A549 (cell line): Measurements from ENCODE around the gene FDPS. TPM values are rescaled to one million over a fixed set of nuclear protein-coding genes. Genes with fewer than 3 reads are reported as not detected.
"Not testable (repeated sequence)": the region's sequence is repeated elsewhere in the genome, so short reads cannot be mapped to it uniquely, and the experiment has no call there.

ENCODE experiments used
- ATAC-seq, 2 experiments: fragments of 200-7000 bp in 1 of 2; fragments of >200 bp in 1 of 2; cut with Nextera tagmentation in 1 of 2; cut with Tn5 transposase in 1 of 2; 3 replicates each; pipeline versions ENCODE4 v1.8.0 to v1.9.1; 2018 to 2020; ENCODE audit warnings: mild to moderate bottlenecking in 1 of 2, moderate library complexity in 1 of 2
- CTCF ChIA-PET: fragments of 300-600 bp; sonication (Branson Sonifier 250); formaldehyde crosslinking; extraction: SDS; loops from one replicate; lab custom pipeline; 2021; ENCODE audit warnings: antibody characterized with exemption, inconsistent platforms; lab: Yijun Ruan, JAX
- POLR2A ChIA-PET: fragments of 350-600 bp; formaldehyde crosslinking; extraction: SDS; loops from one replicate; lab custom pipeline; 2021; ENCODE audit warnings: antibody characterized with exemption, inconsistent platforms; lab: Yijun Ruan, JAX
- DNase-seq, 2 experiments: peaks; one replicate each; pipeline versions ENCODE4 v3.0.0 to v3.0.0-alpha.2; 2011 to 2016; ENCODE audit warnings: low read depth in 1 of 2, low spot score in 1 of 2
- FAIRE-seq: peaks from 2 replicates; lab custom pipeline; 2011; peaks lifted over from hg19 to GRCh38; lab: Jason Lieb, UNC
- H3K27ac ChIP-seq, 2 experiments: fragments of >200 bp; sonication (Bioruptor Twin); formaldehyde crosslinking; 3 replicates each; pipeline ENCODE4 v1.5.1; 2016 to 2017
- H3K4me1 ChIP-seq: fragments of >200 bp; sonication (Bioruptor Twin); formaldehyde crosslinking; 3 replicates; pipeline ENCODE4 v1.6.1; 2016
- H3K4me2 ChIP-seq: fragments of >200 bp; sonication (Bioruptor Twin); formaldehyde crosslinking; 3 replicates; pipeline ENCODE4 v1.6.1; 2016
- H3K4me3 ChIP-seq: fragments of >200 bp; sonication (Bioruptor Twin); formaldehyde crosslinking; 3 replicates; pipeline ENCODE4 v1.5.1; 2016
- H3K9me3 ChIP-seq: fragments of >200 bp; sonication (Bioruptor Twin); formaldehyde crosslinking; 3 replicates; pipeline ENCODE4 v1.6.1; 2016
- BCL3 ChIP-seq: fragments of >200 bp; sonication (Bioruptor Twin); formaldehyde crosslinking; IDR thresholded peaks from 3 replicates; pipeline ENCODE4 v1.6.1; 2016
- BHLHE40 ChIP-seq: IDR thresholded peaks from 2 replicates; pipeline ENCODE4 v1.6.1; 2012; ENCODE audit warnings: low read depth, low read length, inconsistent platforms
- CBX2 ChIP-seq: fragments of 200-600 bp; sonication (generic); IDR thresholded peaks from 2 replicates; pipeline ENCODE4 v1.6.1; 2016; ENCODE audit warnings: low read depth, mild to moderate bottlenecking, borderline replicate concordance
- CBX8 ChIP-seq: fragments of 200-600 bp; sonication (generic); IDR thresholded peaks from 2 replicates; pipeline ENCODE4 v1.6.1; 2016
- CHD2 ChIP-seq: fragments of 150-350 bp; IDR thresholded peaks from 2 replicates; pipeline ENCODE4 v1.6.1; 2014; ENCODE audit warnings: low read length; ENCODE audit not compliant: partially characterized antibody
- CHD4 ChIP-seq: fragments of 200-600 bp; sonication (generic); IDR thresholded peaks from 2 replicates; pipeline ENCODE4 v1.6.1; 2016; ENCODE audit warnings: antibody characterized with exemption, mild to moderate bottlenecking, borderline replicate concordance
- ELK1 ChIP-seq: fragments of 150-350 bp; IDR thresholded peaks from 2 replicates; pipeline ENCODE4 v1.6.1; 2014; ENCODE audit warnings: low read depth, mild to moderate bottlenecking, low read length
- EP300 ChIP-seq, 2 experiments: fragments of >200 bp; sonication (Bioruptor Twin); formaldehyde crosslinking; IDR thresholded peaks; 2 replicates in 1 of 2; 3 replicates in 1 of 2; pipeline ENCODE4 v1.6.1; 2016 to 2017
- ESRRA ChIP-seq: fragments of 150-350 bp; IDR thresholded peaks from 2 replicates; pipeline ENCODE4 v1.6.1; 2014; ENCODE audit warnings: mild to moderate bottlenecking, low read length, borderline replicate concordance
- HES2 ChIP-seq: fragments of >200 bp; sonication (Bioruptor Twin); formaldehyde crosslinking; IDR thresholded peaks from 2 replicates; pipeline ENCODE4 v1.6.1; 2016
- MAFK ChIP-seq: fragments of 450-650 bp; IDR thresholded peaks from 2 replicates; pipeline ENCODE4 v1.6.1; 2014; ENCODE audit not compliant: partially characterized antibody
- MYC ChIP-seq: IDR thresholded peaks from 2 replicates; pipeline ENCODE4 v1.6.1; 2012; ENCODE audit warnings: mild to moderate bottlenecking, inconsistent platforms, low read length, improper control_type of control experiment, borderline replicate concordance
- NR3C1 ChIP-seq: fragments of >200 bp; sonication (Bioruptor Twin); formaldehyde crosslinking; IDR thresholded peaks from 3 replicates; pipeline ENCODE4 v1.6.1; 2017
- POLR2A ChIP-seq: IDR thresholded peaks from 2 replicates; pipeline ENCODE4 v1.6.1; 2012; ENCODE audit warnings: mild to moderate bottlenecking, low read length
- RAD21 ChIP-seq, 2 experiments: fragments of >200 bp in 1 of 2; sonication (Bioruptor Twin) in 1 of 2; formaldehyde crosslinking in 1 of 2; IDR thresholded peaks in 1 of 2; conservative IDR thresholded peaks in 1 of 2; 2 replicates in 1 of 2; 3 replicates in 1 of 2; pipeline ENCODE4 v1.6.1; 2012 to 2018; ENCODE audit warnings: inconsistent platforms in 1 of 2
- RARB ChIP-seq: fragments of 250-450 bp; sonication (Bioruptor Pico); IDR thresholded peaks from 2 replicates; pipeline ENCODE4 v1.8.0; 2021; ENCODE audit warnings: mild to moderate bottlenecking, moderate library complexity
- RNF2 ChIP-seq: fragments of 200-600 bp; sonication (generic); IDR thresholded peaks from 2 replicates; pipeline ENCODE4 v1.6.1; 2016; ENCODE audit warnings: low read depth, mild to moderate bottlenecking, antibody characterized with exemption, moderate library complexity, borderline replicate concordance
- TFCP2L1 ChIP-seq: fragments of 250-450 bp; sonication (Bioruptor Pico); IDR thresholded peaks from 2 replicates; pipeline ENCODE4 v1.5.0; 2021; ENCODE audit warnings: mild to moderate bottlenecking
- USF2 ChIP-seq: fragments of 450-650 bp; IDR thresholded peaks from 2 replicates; pipeline ENCODE4 v1.6.1; 2014; ENCODE audit warnings: antibody characterized with exemption
- ZSCAN20 ChIP-seq: fragments of 250-450 bp; sonication (Bioruptor Pico); IDR thresholded peaks from 2 replicates; pipeline ENCODE4 v1.8.0; 2022; ENCODE audit warnings: mild to moderate bottlenecking, moderate library complexity
- WGBS: methylation state at CpG from one replicate; pipeline ENCODE4 v1.1.6; 2017; ENCODE audit errors: missing lambda C conversion rate; 5-methylcytosine and 5-hydroxymethylcytosine counted together
- polyA plus RNA-seq, 4 experiments: library from polyadenylated mRNA; depleted of rRNA in 3 of 4; stranded (reverse); fragments of >200 nt; fragmentation: RNase III in 1 of 4; extraction: RNeasy Plus Mini Kit Qiagen cat#74134 plus additional on column Dnase treatment in 1 of 4; gene quantifications; 2 replicates in 3 of 4; 3 replicates in 1 of 4; pipeline ENCODE4 v1.2.3, GENCODE V29; 2011 to 2017

FDPS gene
- polyA plus RNA-seq, 2 of the 4 experiments (the other 2 are of a cell fraction): 148 to 228 TPM

- ATAC-seq (no peak), DNase-seq (no peak), FAIRE-seq (no peak)
- WGBS: 84% methylated on average over 4 of the region's 4 CpGs
- Histone ChIP-seq H3K4me1 (peaks cover 10% of the 10 kb centered on the region), H3K4me2 (no peak overlapping the region), H3K27ac (no peak overlapping the region), H3K9me3 (no peaks in the 10 kb centered on the region), H3K4me3 (no peak overlapping the region)
- POLR2A ChIA-PET: no interaction called here
- TF ChIP-seq MYC (no peak), CBX2 (no peak), RAD21 (conservative IDR thresholded peaks at IDR 0.05 in 1 of 2, IDR thresholded peaks at IDR 0.05 in 1 of 2) (no peak), CBX8 (no peak), BCL3 (no peak), EP300 (IDR thresholded peaks at IDR 0.05) (no peak), TFCP2L1 (CRISPR knock-in tag) (no peak), CHD2 (no peak), RNF2 (no peak), ESRRA (no peak)
- CTCF ChIA-PET: interaction anchor here (0.7 to 6.3 kb wide), 7 partner anchors 10 to 243 kb away, joined by 3 to 43 read pairs (median 7); partner anchors contain the start of gene FDPS
Observed at GRCh38 chr1:155327981-155328380, 19.3 kb downstream of the FDPS start.

- not testable (repeated sequence) for H3K27ac ChIP-seq, H3K9me3 ChIP-seq, DNase-seq, ATAC-seq, FAIRE-seq, H3K4me2 ChIP-seq, H3K4me3 ChIP-seq
- POLR2A ChIA-PET: interaction anchor here (0.6 kb wide), 1 partner anchor 236 kb away, joined by 3 read pairs; no protein-coding TSS in a partner anchor
- CTCF ChIA-PET: interaction anchor here (0.7 to 1.9 kb wide), 5 partner anchors 39 to 1160 kb away, joined by 3 to 11 read pairs (median 4); no protein-coding TSS in a partner anchor
- WGBS: 87% methylated on average over 7 of the region's 7 CpGs
- H3K4me1 ChIP-seq: peaks cover 10% of the 10 kb centered on the region
Observed at GRCh38 chr1:155328856-155329255, 20.2 kb downstream of the FDPS start.

GRCh38 chr1:155329980-155330598 is 21.4 kb downstream of the FDPS start:
- H3K4me3 ChIP-seq: no peak overlapping the region
- TF ChIP-seq HES2: no peak
- no peak for TF ChIP-seq USF2
- no peak for TF ChIP-seq POLR2A
- TF ChIP-seq, all 56 proteins: peak for 0
- Histone ChIP-seq H3K9me3 (no peaks in the 10 kb centered on the region), H3K4me2 (no peak overlapping the region), H3K27ac (no peak overlapping the region), H3K4me1 (peaks cover 10% of the 10 kb centered on the region)
- DNase-seq (no peak), ATAC-seq (no peak), FAIRE-seq (no peak)
- 93% methylated on average over 11 of the region's 11 CpGs for WGBS
- ChIA-PET CTCF (interaction anchor here (0.5 kb wide), 1 partner anchor 41 kb away, joined by 3 read pairs; no protein-coding TSS in a partner anchor), POLR2A (no interaction called here)

GRCh38 chr1:155334962-155335361 is 26.3 kb downstream of the FDPS start:
- ATAC-seq: no peak
- H3K9me3 ChIP-seq: no peaks in the 10 kb centered on the region
- H3K4me1 ChIP-seq: no peaks in the 10 kb centered on the region
- FAIRE-seq: no peak
- CTCF ChIA-PET: interaction anchor here (0.8 to 1.5 kb wide), 3 partner anchors 19 to 169 kb away, joined by 3 to 4 read pairs (median 3); no protein-coding TSS in a partner anchor
- no peak for TF ChIP-seq CHD4
- no peak for TF ChIP-seq ZSCAN20 (CRISPR knock-in tag)
- TF ChIP-seq ELK1: no peak
- no peak for TF ChIP-seq BHLHE40
- TF ChIP-seq RARB (CRISPR knock-in tag): no peak
- peak; percentile 47 for TF ChIP-seq MAFK
- no peak for TF ChIP-seq NR3C1
- H3K4me2 ChIP-seq: no peak overlapping the region
- H3K27ac ChIP-seq: no peak overlapping the region
- WGBS: 69% methylated on average over 1 of the region's 1 CpG
- DNase-seq: no peak
- no peak overlapping the region for H3K4me3 ChIP-seq
- POLR2A ChIA-PET: no interaction called here
